HEK293 (cell line): ENCODE results near the gene FRRS1L.

Experiments used
- REPIN1 ChIP-seq: fragments of 450-650 bp; formaldehyde crosslinking; IDR thresholded peaks from 2 replicates; pipeline ENCODE4 v1.5.1; 2017; ENCODE audit warnings: missing biosample characterization, missing genetic modification characterization, low read depth
- TCF7L2 ChIP-seq: IDR thresholded peaks from 2 replicates; pipeline ENCODE4 v1.6.1; 2011; ENCODE audit warnings: low read depth, mild to moderate bottlenecking, inconsistent platforms, low read length, moderate library complexity, borderline replicate concordance
- ZBTB48 ChIP-seq: fragments of 450-650 bp; formaldehyde crosslinking; IDR thresholded peaks from 2 replicates; pipeline ENCODE4 v1.5.1; 2016; ENCODE audit warnings: missing biosample characterization, missing genetic modification characterization
- ZEB2 ChIP-seq: fragments of 450-650 bp; formaldehyde crosslinking; IDR thresholded peaks from 2 replicates; pipeline ENCODE4 v1.5.1; 2016; ENCODE audit warnings: missing biosample characterization, missing genetic modification characterization
- ZFP37 ChIP-seq: fragments of 450-650 bp; formaldehyde crosslinking; IDR thresholded peaks from 2 replicates; pipeline ENCODE4 v1.5.1; 2016; ENCODE audit warnings: missing biosample characterization, missing genetic modification characterization
- ZNF146 ChIP-seq: fragments of 450-650 bp; formaldehyde crosslinking; IDR thresholded peaks from 2 replicates; pipeline ENCODE4 v1.5.1; 2016; ENCODE audit warnings: missing biosample characterization, missing genetic modification characterization
- ZNF16 ChIP-seq: fragments of 450-650 bp; formaldehyde crosslinking; IDR thresholded peaks from 2 replicates; pipeline ENCODE4 v1.5.1; 2016; ENCODE audit warnings: low read depth, missing biosample characterization, missing genetic modification characterization
- ZNF341 ChIP-seq: fragments of 450-650 bp; formaldehyde crosslinking; IDR thresholded peaks from 2 replicates; pipeline ENCODE4; 2016; ENCODE audit warnings: low read depth, missing biosample characterization, missing genetic modification characterization
- ZNF366 ChIP-seq: fragments of 450-650 bp; formaldehyde crosslinking; conservative IDR thresholded peaks from 2 replicates; pipeline ENCODE4 v1.5.1; 2016; ENCODE audit warnings: missing biosample characterization, missing genetic modification characterization
- ZNF548 ChIP-seq: fragments of 450-650 bp; formaldehyde crosslinking; IDR thresholded peaks from 2 replicates; pipeline ENCODE4 v1.5.1; 2016; ENCODE audit warnings: missing biosample characterization, missing genetic modification characterization
- TF ChIP-seq, protein P1 (sequence below): fragments of 450-650 bp; formaldehyde crosslinking; IDR thresholded peaks from 2 replicates; pipeline ENCODE4 v1.5.1; 2016; ENCODE audit warnings: missing biosample characterization, missing genetic modification characterization
- TF ChIP-seq, protein P2 (sequence below): fragments of 450-650 bp; formaldehyde crosslinking; IDR thresholded peaks from 2 replicates; pipeline ENCODE4 v1.5.1; 2016; ENCODE audit warnings: missing biosample characterization, missing genetic modification characterization, low read depth
- TF ChIP-seq, protein P3 (sequence below): fragments of 450-650 bp; formaldehyde crosslinking; IDR thresholded peaks from 2 replicates; pipeline ENCODE4 v1.5.1; 2016; ENCODE audit warnings: missing biosample characterization, missing genetic modification characterization
- TF ChIP-seq, protein P4 (sequence below): fragments of 450-650 bp; formaldehyde crosslinking; IDR thresholded peaks from 2 replicates; pipeline ENCODE4 v1.5.1; 2016; ENCODE audit warnings: missing biosample characterization, missing genetic modification characterization

DNA sequence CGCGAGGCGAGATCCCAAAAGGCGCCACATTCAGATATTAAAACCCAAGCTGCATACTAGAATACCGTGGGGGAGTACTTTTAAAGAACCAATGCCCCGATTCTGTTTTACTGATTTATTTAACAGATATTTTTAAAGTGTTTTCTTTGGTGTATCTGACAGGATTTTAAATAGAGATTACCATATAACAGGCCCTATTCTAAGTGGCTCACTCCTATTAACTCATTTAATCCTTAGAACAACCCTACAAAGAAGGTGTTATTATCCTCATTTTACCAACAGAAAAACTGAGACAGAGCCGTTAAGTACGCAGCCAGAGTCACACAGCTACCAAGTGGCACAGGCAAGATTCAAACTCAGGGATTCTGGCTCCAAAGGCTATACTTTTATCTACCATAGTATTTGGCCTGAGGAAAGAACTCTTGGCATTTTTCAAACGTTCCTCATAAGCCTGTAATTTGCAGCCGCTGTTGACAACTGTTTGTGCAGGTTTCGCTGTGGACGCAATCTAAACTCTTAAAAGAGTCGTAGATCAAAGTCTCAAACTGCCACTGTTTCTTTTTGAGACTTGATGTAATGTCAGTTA is 46.8 kb downstream of the FRRS1L start:
- TF ChIP-seq, protein P1, sequence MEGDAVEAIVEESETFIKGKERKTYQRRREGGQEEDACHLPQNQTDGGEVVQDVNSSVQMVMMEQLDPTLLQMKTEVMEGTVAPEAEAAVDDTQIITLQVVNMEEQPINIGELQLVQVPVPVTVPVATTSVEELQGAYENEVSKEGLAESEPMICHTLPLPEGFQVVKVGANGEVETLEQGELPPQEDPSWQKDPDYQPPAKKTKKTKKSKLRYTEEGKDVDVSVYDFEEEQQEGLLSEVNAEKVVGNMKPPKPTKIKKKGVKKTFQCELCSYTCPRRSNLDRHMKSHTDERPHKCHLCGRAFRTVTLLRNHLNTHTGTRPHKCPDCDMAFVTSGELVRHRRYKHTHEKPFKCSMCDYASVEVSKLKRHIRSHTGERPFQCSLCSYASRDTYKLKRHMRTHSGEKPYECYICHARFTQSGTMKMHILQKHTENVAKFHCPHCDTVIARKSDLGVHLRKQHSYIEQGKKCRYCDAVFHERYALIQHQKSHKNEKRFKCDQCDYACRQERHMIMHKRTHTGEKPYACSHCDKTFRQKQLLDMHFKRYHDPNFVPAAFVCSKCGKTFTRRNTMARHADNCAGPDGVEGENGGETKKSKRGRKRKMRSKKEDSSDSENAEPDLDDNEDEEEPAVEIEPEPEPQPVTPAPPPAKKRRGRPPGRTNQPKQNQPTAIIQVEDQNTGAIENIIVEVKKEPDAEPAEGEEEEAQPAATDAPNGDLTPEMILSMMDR (tag by site-specific recombination): no peak
- TF ChIP-seq, protein P2, sequence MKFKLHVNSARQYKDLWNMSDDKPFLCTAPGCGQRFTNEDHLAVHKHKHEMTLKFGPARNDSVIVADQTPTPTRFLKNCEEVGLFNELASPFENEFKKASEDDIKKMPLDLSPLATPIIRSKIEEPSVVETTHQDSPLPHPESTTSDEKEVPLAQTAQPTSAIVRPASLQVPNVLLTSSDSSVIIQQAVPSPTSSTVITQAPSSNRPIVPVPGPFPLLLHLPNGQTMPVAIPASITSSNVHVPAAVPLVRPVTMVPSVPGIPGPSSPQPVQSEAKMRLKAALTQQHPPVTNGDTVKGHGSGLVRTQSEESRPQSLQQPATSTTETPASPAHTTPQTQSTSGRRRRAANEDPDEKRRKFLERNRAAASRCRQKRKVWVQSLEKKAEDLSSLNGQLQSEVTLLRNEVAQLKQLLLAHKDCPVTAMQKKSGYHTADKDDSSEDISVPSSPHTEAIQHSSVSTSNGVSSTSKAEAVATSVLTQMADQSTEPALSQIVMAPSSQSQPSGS (tag by site-specific recombination): no peak
- TF ChIP-seq ZNF548 (tag by site-specific recombination): no peak
- TF ChIP-seq ZEB2 (tag by site-specific recombination): no peak
- no peak for TF ChIP-seq TCF7L2
- TF ChIP-seq ZFP37 (tag by site-specific recombination): no peak
- TF ChIP-seq ZNF146 (tag by site-specific recombination): no peak
- TF ChIP-seq ZNF16 (tag by site-specific recombination): no peak
- no peak for TF ChIP-seq ZBTB48 (tag by site-specific recombination)
- TF ChIP-seq, protein P3, sequence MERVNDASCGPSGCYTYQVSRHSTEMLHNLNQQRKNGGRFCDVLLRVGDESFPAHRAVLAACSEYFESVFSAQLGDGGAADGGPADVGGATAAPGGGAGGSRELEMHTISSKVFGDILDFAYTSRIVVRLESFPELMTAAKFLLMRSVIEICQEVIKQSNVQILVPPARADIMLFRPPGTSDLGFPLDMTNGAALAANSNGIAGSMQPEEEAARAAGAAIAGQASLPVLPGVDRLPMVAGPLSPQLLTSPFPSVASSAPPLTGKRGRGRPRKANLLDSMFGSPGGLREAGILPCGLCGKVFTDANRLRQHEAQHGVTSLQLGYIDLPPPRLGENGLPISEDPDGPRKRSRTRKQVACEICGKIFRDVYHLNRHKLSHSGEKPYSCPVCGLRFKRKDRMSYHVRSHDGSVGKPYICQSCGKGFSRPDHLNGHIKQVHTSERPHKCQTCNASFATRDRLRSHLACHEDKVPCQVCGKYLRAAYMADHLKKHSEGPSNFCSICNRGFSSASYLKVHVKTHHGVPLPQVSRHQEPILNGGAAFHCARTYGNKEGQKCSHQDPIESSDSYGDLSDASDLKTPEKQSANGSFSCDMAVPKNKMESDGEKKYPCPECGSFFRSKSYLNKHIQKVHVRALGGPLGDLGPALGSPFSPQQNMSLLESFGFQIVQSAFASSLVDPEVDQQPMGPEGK (tag by site-specific recombination): no peak
- no peak for TF ChIP-seq ZNF341 (tag by site-specific recombination)
- TF ChIP-seq, protein P4, sequence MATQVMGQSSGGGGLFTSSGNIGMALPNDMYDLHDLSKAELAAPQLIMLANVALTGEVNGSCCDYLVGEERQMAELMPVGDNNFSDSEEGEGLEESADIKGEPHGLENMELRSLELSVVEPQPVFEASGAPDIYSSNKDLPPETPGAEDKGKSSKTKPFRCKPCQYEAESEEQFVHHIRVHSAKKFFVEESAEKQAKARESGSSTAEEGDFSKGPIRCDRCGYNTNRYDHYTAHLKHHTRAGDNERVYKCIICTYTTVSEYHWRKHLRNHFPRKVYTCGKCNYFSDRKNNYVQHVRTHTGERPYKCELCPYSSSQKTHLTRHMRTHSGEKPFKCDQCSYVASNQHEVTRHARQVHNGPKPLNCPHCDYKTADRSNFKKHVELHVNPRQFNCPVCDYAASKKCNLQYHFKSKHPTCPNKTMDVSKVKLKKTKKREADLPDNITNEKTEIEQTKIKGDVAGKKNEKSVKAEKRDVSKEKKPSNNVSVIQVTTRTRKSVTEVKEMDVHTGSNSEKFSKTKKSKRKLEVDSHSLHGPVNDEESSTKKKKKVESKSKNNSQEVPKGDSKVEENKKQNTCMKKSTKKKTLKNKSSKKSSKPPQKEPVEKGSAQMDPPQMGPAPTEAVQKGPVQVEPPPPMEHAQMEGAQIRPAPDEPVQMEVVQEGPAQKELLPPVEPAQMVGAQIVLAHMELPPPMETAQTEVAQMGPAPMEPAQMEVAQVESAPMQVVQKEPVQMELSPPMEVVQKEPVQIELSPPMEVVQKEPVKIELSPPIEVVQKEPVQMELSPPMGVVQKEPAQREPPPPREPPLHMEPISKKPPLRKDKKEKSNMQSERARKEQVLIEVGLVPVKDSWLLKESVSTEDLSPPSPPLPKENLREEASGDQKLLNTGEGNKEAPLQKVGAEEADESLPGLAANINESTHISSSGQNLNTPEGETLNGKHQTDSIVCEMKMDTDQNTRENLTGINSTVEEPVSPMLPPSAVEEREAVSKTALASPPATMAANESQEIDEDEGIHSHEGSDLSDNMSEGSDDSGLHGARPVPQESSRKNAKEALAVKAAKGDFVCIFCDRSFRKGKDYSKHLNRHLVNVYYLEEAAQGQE (tag by site-specific recombination): no peak
- no peak for TF ChIP-seq ZNF366 (tag by site-specific recombination)
- no peak for TF ChIP-seq REPIN1 (tag by site-specific recombination)
